Measurements from ENCODE around the gene COG5. TPM values are rescaled to one million over a fixed set of nuclear protein-coding genes. Genes with fewer than 3 reads are reported as not detected.
"Not testable (repeated sequence)": the region's sequence is repeated elsewhere in the genome, so short reads cannot be mapped to it uniquely, and the experiment has no call there.

COG5 gene
- total and polyA plus RNA-seq, 10 of the 15 experiments (the other 5 are each of a cell fraction or from before 2014, with no cell fraction given) = 5.5 to 27.9 (median 15.6) TPM

GRCh38 chr7:107248551-107249316, 315.0 kb downstream of the COG5 start:
- no peak overlapping the region for H2AFZ ChIP-seq (ENCODE audit: control insufficient read depth, low read depth, low read length)
- POLR2A ChIA-PET = no interaction called here
- H3K4me3 ChIP-seq = no peak overlapping the region
- RAD21 ChIA-PET (ENCODE audit: unreplicated experiment) = no interaction called here
- H3K27me3 ChIP-seq (replicated peaks in 1 of 2; ENCODE audit: control insufficient read depth in 2 of 2, insufficient read depth in 2 of 2, low read length in 1 of 2) = no peaks in the 10 kb centered on the region
- no peaks in the 10 kb centered on the region; a peak in 1 of 4 replicates for H3K36me3 ChIP-seq (ENCODE audit: control insufficient read depth in 2 of 2, insufficient read depth in 2 of 2, low read length in 1 of 2)
- no TSS peak for BruUV-seq (replicated peaks)
- no peak overlapping the region for H3K27ac ChIP-seq (ENCODE audit: control insufficient read depth, insufficient read depth)
- FAIRE-seq = no peak
- no peaks in the 10 kb centered on the region for H3K4me1 ChIP-seq (ENCODE audit: control insufficient read depth, insufficient read depth, low read length)
- no peaks in the 10 kb centered on the region for H4K20me1 ChIP-seq (ENCODE audit: control insufficient read depth, insufficient read depth)
- TF ChIP-seq CBFB (IDR thresholded peaks at IDR 0.05; ENCODE audit: low read depth) (no peak), GABPA (IDR thresholded peaks at IDR 0.05; ENCODE audit: low read depth) (no peak)
- no peaks in the 10 kb centered on the region for H3K79me2 ChIP-seq (ENCODE audit: control insufficient read depth, insufficient read depth, low read length)
- in situ Hi-C loops (cut with MboI) (no loop called here), intact Hi-C loops (cut with micrococcal nuclease; ENCODE audit: unreplicated experiment) (no loop called here)
- H3K9ac ChIP-seq (ENCODE audit: control insufficient read depth, insufficient read depth, low read length) = no peak overlapping the region
- H3K4me2 ChIP-seq (ENCODE audit: control insufficient read depth, insufficient read depth) = no peak overlapping the region
- no peak for DNase-seq (ENCODE audit: low read depth, low spot score)
- SMC1A ChIA-PET (ENCODE audit: uncharacterized antibody, unreplicated experiment) = interaction anchor here (0.7 kb wide), 1 partner anchor 975 kb away, joined by 4 read pairs; no protein-coding TSS in a partner anchor
- ATAC-seq = no peak
- no peaks in the 10 kb centered on the region; the same call in 1 of the 3 replicates for H3K9me3 ChIP-seq (replicated peaks; ENCODE audit: control insufficient read depth, insufficient read depth, low read length)
- 97% methylated on average over 5 of the region's 5 CpGs for WGBS (ENCODE audit: insufficient coverage, insufficient replicate concordance, low lambda C conversion rate, missing lambda C conversion rate)
- CTCF ChIA-PET = no interaction called here

- FAIRE-seq; SMC1A ChIA-PET (ENCODE audit: uncharacterized antibody, unreplicated experiment); H3K36me3 ChIP-seq (ENCODE audit: control insufficient read depth in 2 of 2, insufficient read depth in 2 of 2, low read length in 1 of 2); POLR2A ChIA-PET; H3K9ac ChIP-seq (ENCODE audit: control insufficient read depth, insufficient read depth, low read length); H3K9me3 ChIP-seq (replicated peaks; ENCODE audit: control insufficient read depth, insufficient read depth, low read length); H4K20me1 ChIP-seq (ENCODE audit: control insufficient read depth, insufficient read depth); DNase-seq (ENCODE audit: low read depth, low spot score); H3K4me2 ChIP-seq (ENCODE audit: control insufficient read depth, insufficient read depth); H3K4me3 ChIP-seq; H3K79me2 ChIP-seq (ENCODE audit: control insufficient read depth, insufficient read depth, low read length); H2AFZ ChIP-seq (ENCODE audit: control insufficient read depth, low read depth, low read length); H3K4me1 ChIP-seq (ENCODE audit: control insufficient read depth, insufficient read depth, low read length); in situ Hi-C loops (cut with MboI); BruUV-seq (replicated peaks); H3K27me3 ChIP-seq (replicated peaks in 1 of 2; ENCODE audit: control insufficient read depth in 2 of 2, insufficient read depth in 2 of 2, low read length in 1 of 2); intact Hi-C loops (cut with micrococcal nuclease; ENCODE audit: unreplicated experiment); H3K27ac ChIP-seq (ENCODE audit: control insufficient read depth, insufficient read depth); CTCF ChIA-PET; RAD21 ChIA-PET (ENCODE audit: unreplicated experiment); ATAC-seq: not testable (repeated sequence)
- 71% methylated on average over 3 of the region's 3 CpGs for WGBS (ENCODE audit: insufficient coverage, insufficient replicate concordance, low lambda C conversion rate, missing lambda C conversion rate)
These were observed 316.9 kb downstream of the COG5 start for GRCh38 chr7:107246836-107247235.
